ENCODE data around the gene TNKS2. TPM values are rescaled to one million over a fixed set of nuclear protein-coding genes. Genes with fewer than 3 reads are reported as not detected.
A peak's percentile ranks its signal among the peaks of the same experiment; 100 is the strongest.

TNKS2 gene
- total RNA-seq, 1 donor from 2014 or later, result 56.2 TPM

- Histone ChIP-seq H3K4me3 (ENCODE audit: insufficient read depth, low read depth, low read length) (no peak overlapping the region), H3K9me3 (ENCODE audit: insufficient read depth, low read depth, low read length) (no peaks in the 10 kb centered on the region), H3K27ac (ENCODE audit: low read depth, low read length) (no peak overlapping the region), H2AFZ (ENCODE audit: low read depth, low read length) (no peak overlapping the region), H4K20me1 (ENCODE audit: insufficient read depth, low read length) (no peaks in the 10 kb centered on the region), H3K79me2 (ENCODE audit: insufficient read depth, low read length) (no peaks in the 10 kb centered on the region), H3K27me3 (ENCODE audit: insufficient read depth, low read length) (no peaks in the 10 kb centered on the region), H3K4me1 (ENCODE audit: insufficient read depth, low read length) (no peaks in the 10 kb centered on the region), H3K4me2 (ENCODE audit: low read length) (no peak overlapping the region), H3K36me3 (ENCODE audit: insufficient read depth, low read length) (peaks cover 19% of the 10 kb centered on the region), H3K9ac (ENCODE audit: low read length) (no peak overlapping the region)
- Mint-ChIP-seq H3K4me1 (ENCODE audit: low read depth, unreplicated experiment) (peaks cover 8% of the 10 kb centered on the region), H3K27me3 (ENCODE audit: low read depth, unreplicated experiment) (no peaks in the 10 kb centered on the region), H3K27ac (ENCODE audit: unreplicated experiment) (no peak overlapping the region), H3K36me3 (ENCODE audit: low read depth, unreplicated experiment) (peaks cover 6% of the 10 kb centered on the region), H3K9me3 (ENCODE audit: unreplicated experiment) (no peaks in the 10 kb centered on the region), H3K4me3 (ENCODE audit: unreplicated experiment) (no peak overlapping the region)
- FAIRE-seq, result no peak
- no peak for TF ChIP-seq EZH2 (IDR thresholded peaks at IDR 0.05; ENCODE audit: insufficient read depth, low read length)
- TF ChIP-seq, protein P1, sequence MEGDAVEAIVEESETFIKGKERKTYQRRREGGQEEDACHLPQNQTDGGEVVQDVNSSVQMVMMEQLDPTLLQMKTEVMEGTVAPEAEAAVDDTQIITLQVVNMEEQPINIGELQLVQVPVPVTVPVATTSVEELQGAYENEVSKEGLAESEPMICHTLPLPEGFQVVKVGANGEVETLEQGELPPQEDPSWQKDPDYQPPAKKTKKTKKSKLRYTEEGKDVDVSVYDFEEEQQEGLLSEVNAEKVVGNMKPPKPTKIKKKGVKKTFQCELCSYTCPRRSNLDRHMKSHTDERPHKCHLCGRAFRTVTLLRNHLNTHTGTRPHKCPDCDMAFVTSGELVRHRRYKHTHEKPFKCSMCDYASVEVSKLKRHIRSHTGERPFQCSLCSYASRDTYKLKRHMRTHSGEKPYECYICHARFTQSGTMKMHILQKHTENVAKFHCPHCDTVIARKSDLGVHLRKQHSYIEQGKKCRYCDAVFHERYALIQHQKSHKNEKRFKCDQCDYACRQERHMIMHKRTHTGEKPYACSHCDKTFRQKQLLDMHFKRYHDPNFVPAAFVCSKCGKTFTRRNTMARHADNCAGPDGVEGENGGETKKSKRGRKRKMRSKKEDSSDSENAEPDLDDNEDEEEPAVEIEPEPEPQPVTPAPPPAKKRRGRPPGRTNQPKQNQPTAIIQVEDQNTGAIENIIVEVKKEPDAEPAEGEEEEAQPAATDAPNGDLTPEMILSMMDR (IDR thresholded peaks at IDR 0.05; ENCODE audit: insufficient read depth, low read depth, low read length), result no peak
- peak; percentile 29 for DNase-seq (ENCODE audit: low read depth)
These were observed 66.5 kb downstream of the TNKS2 start for GRCh38 chr10:91864744-91865143.

DNA sequence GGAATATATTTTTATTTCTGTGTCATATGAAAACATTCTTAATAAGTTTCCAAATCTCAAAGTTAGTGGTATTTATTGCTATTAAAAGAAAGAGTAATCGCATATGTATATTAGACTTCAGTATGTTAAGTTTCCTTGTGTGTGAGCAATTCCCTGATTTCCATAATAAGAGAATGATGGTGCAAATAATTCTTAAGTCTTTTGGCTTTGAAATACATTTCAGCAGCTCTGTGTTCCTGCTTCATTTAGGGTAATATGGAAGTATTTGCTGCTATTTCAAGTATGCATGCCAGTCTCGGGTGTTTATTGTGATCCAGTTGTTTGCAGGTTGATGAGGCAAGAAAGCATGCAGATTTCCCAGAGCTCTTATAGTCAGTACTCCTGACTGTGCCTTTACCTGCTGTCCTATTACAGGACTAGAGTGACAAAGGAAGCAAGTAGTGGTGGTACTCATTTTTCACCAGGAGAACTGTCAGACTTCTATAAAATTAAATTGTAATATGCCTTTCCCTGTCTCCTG is 67.4 kb downstream of the TNKS2 start:
- Mint-ChIP-seq H3K27me3 (ENCODE audit: low read depth, unreplicated experiment) (no peaks in the 10 kb centered on the region), H3K36me3 (ENCODE audit: low read depth, unreplicated experiment) (peaks cover 6% of the 10 kb centered on the region), H3K4me1 (ENCODE audit: low read depth, unreplicated experiment) (peaks cover 8% of the 10 kb centered on the region), H3K27ac (ENCODE audit: unreplicated experiment) (no peak overlapping the region), H3K4me3 (ENCODE audit: unreplicated experiment) (no peak overlapping the region), H3K9me3 (ENCODE audit: unreplicated experiment) (no peaks in the 10 kb centered on the region)
- Histone ChIP-seq H3K79me2 (ENCODE audit: insufficient read depth, low read length) (no peaks in the 10 kb centered on the region), H3K27me3 (ENCODE audit: insufficient read depth, low read length) (no peaks in the 10 kb centered on the region), H3K4me3 (ENCODE audit: insufficient read depth, low read depth, low read length) (no peak overlapping the region), H3K36me3 (ENCODE audit: insufficient read depth, low read length) (peaks cover 19% of the 10 kb centered on the region), H3K4me1 (ENCODE audit: insufficient read depth, low read length) (no peaks in the 10 kb centered on the region), H3K27ac (ENCODE audit: low read depth, low read length) (no peak overlapping the region), H3K4me2 (ENCODE audit: low read length) (no peak overlapping the region), H2AFZ (ENCODE audit: low read depth, low read length) (no peak overlapping the region), H3K9me3 (ENCODE audit: insufficient read depth, low read depth, low read length) (no peaks in the 10 kb centered on the region), H3K9ac (ENCODE audit: low read length) (no peak overlapping the region), H4K20me1 (ENCODE audit: insufficient read depth, low read length) (no peaks in the 10 kb centered on the region)
- DNase-seq (ENCODE audit: low read depth), result no peak
- TF ChIP-seq, protein P1 (IDR thresholded peaks at IDR 0.05; ENCODE audit: insufficient read depth, low read depth, low read length), result no peak
- no peak for TF ChIP-seq EZH2 (IDR thresholded peaks at IDR 0.05; ENCODE audit: insufficient read depth, low read length)
- FAIRE-seq, result no peak

GRCh38 chr10:91875156-91875555 is 76.9 kb downstream of the TNKS2 start:
- H3K36me3 Mint-ChIP-seq (ENCODE audit: low read depth, unreplicated experiment), result no peaks in the 10 kb centered on the region
- Histone ChIP-seq H4K20me1 (ENCODE audit: insufficient read depth, low read length) (no peaks in the 10 kb centered on the region), H3K79me2 (ENCODE audit: insufficient read depth, low read length) (no peaks in the 10 kb centered on the region), H3K27ac (ENCODE audit: low read depth, low read length) (no peak overlapping the region), H3K9ac (ENCODE audit: low read length) (no peak overlapping the region), H3K27me3 (ENCODE audit: insufficient read depth, low read length) (no peaks in the 10 kb centered on the region), H3K4me2 (ENCODE audit: low read length) (no peak overlapping the region), H3K4me3 (ENCODE audit: insufficient read depth, low read depth, low read length) (no peak overlapping the region), H3K4me1 (ENCODE audit: insufficient read depth, low read length) (no peaks in the 10 kb centered on the region), H3K36me3 (ENCODE audit: insufficient read depth, low read length) (no peaks in the 10 kb centered on the region), H2AFZ (ENCODE audit: low read depth, low read length) (no peak overlapping the region), H3K9me3 (ENCODE audit: insufficient read depth, low read depth, low read length) (no peaks in the 10 kb centered on the region)
- H3K27me3 Mint-ChIP-seq (ENCODE audit: low read depth, unreplicated experiment), result no peaks in the 10 kb centered on the region
- no peak for FAIRE-seq
- H3K9me3 Mint-ChIP-seq (ENCODE audit: unreplicated experiment), result no peaks in the 10 kb centered on the region
- no peak for DNase-seq (ENCODE audit: low read depth)
- H3K4me3 Mint-ChIP-seq (ENCODE audit: unreplicated experiment), result no peak overlapping the region
- TF ChIP-seq EZH2 (IDR thresholded peaks at IDR 0.05; ENCODE audit: insufficient read depth, low read length), result no peak
- TF ChIP-seq, protein P1 (IDR thresholded peaks at IDR 0.05; ENCODE audit: insufficient read depth, low read depth, low read length), result no peak
- H3K4me1 Mint-ChIP-seq (ENCODE audit: low read depth, unreplicated experiment), result no peaks in the 10 kb centered on the region
- H3K27ac Mint-ChIP-seq (ENCODE audit: unreplicated experiment), result no peak overlapping the region
